Endothelial cell (in vitro differentiated cells): ENCODE data around the gene KRTAP7-1. TPM values are rescaled to one million over a fixed set of nuclear protein-coding genes. Genes with fewer than 3 reads are reported as not detected.

Experiments used
- DNase-seq: peaks from one replicate; pipeline ENCODE4 v3.0.0; 2021; ENCODE audit warnings: low spot score
- H3K27ac Mint-ChIP-seq: one replicate; pipeline ENCODE4 v1.8.0; 2021; ENCODE audit warnings: mixed read lengths, inconsistent platforms; ENCODE audit not compliant: unreplicated experiment
- H3K27me3 Mint-ChIP-seq: one replicate; pipeline ENCODE4 v1.8.0; 2021; ENCODE audit warnings: mild to moderate bottlenecking, moderate library complexity, mixed read lengths, inconsistent platforms; ENCODE audit not compliant: unreplicated experiment
- H3K36me3 Mint-ChIP-seq: one replicate; pipeline ENCODE4 v1.8.0; 2021; ENCODE audit warnings: mild to moderate bottlenecking, low read depth, mixed read lengths, inconsistent platforms; ENCODE audit not compliant: unreplicated experiment
- H3K4me1 Mint-ChIP-seq: one replicate; pipeline ENCODE4 v1.8.0; 2021; ENCODE audit warnings: mild to moderate bottlenecking, mixed read lengths, inconsistent platforms; ENCODE audit not compliant: unreplicated experiment
- H3K4me3 Mint-ChIP-seq: one replicate; pipeline ENCODE4 v1.8.0; 2021; ENCODE audit warnings: mild to moderate bottlenecking, mixed read lengths, inconsistent platforms; ENCODE audit not compliant: unreplicated experiment
- H3K9me3 Mint-ChIP-seq: one replicate; pipeline ENCODE4 v1.8.0; 2021; ENCODE audit warnings: mixed read lengths, inconsistent platforms; ENCODE audit not compliant: unreplicated experiment
- total RNA-seq: library from RNA; stranded (reverse); fragmentation: NEBNext Ultra II Directional; extraction: Animal tissue kit (Norgen Biotek cat#: 25700); gene quantifications from one replicate; pipeline ENCODE4 v1.2.1, GENCODE V29; 2021; ENCODE audit not compliant: unreplicated experiment
- TF ChIP-seq, protein P1 (sequence below): fragments of 200-600 bp; sonication (generic); IDR thresholded peaks from one replicate; pipeline ENCODE4 v1.5.0; 2021; ENCODE audit warnings: antibody characterized with exemption; ENCODE audit not compliant: unreplicated experiment

KRTAP7-1 gene
- total RNA-seq, 1 donor from 2014 or later, result not detected

DNA sequence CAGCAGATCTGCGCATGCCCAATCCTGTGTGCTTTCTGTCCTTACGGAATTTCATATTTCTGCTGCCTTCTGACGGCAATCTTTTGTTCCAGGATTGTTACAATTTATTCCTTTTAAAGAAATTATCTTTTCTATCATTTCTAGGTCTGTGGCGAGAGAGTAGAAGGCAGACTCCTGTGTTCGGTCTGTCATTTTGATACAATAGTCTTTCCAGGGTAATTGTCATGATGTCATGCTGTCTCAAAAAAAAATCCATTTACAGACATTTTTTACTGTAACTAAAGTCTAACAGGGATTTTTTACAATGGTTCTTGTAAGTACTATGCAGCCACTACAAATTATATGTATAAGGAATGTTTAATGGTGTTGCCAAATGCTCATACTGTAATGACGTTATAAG, 9.0 kb upstream of the KRTAP7-1 start:
- H3K9me3 Mint-ChIP-seq, result no peaks in the 10 kb centered on the region
- TF ChIP-seq, protein P1, sequence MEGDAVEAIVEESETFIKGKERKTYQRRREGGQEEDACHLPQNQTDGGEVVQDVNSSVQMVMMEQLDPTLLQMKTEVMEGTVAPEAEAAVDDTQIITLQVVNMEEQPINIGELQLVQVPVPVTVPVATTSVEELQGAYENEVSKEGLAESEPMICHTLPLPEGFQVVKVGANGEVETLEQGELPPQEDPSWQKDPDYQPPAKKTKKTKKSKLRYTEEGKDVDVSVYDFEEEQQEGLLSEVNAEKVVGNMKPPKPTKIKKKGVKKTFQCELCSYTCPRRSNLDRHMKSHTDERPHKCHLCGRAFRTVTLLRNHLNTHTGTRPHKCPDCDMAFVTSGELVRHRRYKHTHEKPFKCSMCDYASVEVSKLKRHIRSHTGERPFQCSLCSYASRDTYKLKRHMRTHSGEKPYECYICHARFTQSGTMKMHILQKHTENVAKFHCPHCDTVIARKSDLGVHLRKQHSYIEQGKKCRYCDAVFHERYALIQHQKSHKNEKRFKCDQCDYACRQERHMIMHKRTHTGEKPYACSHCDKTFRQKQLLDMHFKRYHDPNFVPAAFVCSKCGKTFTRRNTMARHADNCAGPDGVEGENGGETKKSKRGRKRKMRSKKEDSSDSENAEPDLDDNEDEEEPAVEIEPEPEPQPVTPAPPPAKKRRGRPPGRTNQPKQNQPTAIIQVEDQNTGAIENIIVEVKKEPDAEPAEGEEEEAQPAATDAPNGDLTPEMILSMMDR, result no peak
- H3K36me3 Mint-ChIP-seq, result no peaks in the 10 kb centered on the region
- peaks cover 2% of the 10 kb centered on the region for H3K4me1 Mint-ChIP-seq
- DNase-seq, result no peak
- no peaks in the 10 kb centered on the region for H3K27me3 Mint-ChIP-seq
- H3K4me3 Mint-ChIP-seq, result no peak overlapping the region
- H3K27ac Mint-ChIP-seq, result no peak overlapping the region

DNA sequence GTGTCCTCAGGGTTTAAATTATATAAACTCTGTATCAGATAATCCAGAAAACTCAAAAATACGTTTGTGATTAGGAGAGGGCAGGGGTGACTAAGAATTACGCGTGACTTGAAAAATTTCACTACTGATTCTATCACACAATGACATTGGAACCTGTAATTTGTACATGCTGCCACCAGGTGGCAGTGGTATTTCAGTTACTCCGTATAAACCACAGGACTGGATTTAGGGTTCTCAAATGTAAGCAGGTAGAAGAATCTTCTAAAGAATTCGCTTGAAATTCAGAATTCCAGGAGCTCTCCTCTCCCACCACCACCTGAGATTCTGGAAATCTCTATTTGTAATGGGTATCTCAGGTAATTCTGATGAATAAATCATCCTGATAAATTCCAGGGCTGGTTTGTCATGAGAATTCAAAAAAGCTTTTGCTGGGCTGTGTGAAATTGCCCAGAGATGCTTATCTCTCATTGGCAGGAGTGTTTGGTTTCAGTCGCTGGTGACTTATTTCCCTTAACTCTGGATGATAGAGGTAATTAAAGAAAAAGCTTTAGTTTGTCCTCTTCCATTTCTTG, 1.7 kb upstream of the KRTAP7-1 start:
- TF ChIP-seq, protein P1, result peak; percentile 99
- no peaks in the 10 kb centered on the region for H3K4me1 Mint-ChIP-seq
- no peak overlapping the region for H3K4me3 Mint-ChIP-seq
- no peaks in the 10 kb centered on the region for H3K36me3 Mint-ChIP-seq
- H3K9me3 Mint-ChIP-seq, result no peaks in the 10 kb centered on the region
- peak; percentile 28 for DNase-seq
- H3K27me3 Mint-ChIP-seq, result no peaks in the 10 kb centered on the region
- no peak overlapping the region for H3K27ac Mint-ChIP-seq

- Mint-ChIP-seq H3K4me1 (peaks cover 5% of the 10 kb centered on the region), H3K4me3 (no peak overlapping the region), H3K36me3 (no peaks in the 10 kb centered on the region), H3K27me3 (peaks cover 2% of the 10 kb centered on the region), H3K27ac (no peak overlapping the region), H3K9me3 (no peaks in the 10 kb centered on the region)
- no peak for DNase-seq
- TF ChIP-seq, protein P1, result no peak
These were observed 10.5 kb downstream of the KRTAP7-1 start for GRCh38 chr21:30818837-30819610.

GRCh38 chr21:30813174-30813573, 16.4 kb downstream of the KRTAP7-1 start, which contains the start of gene KRTAP8-1:
TSS of gene KRTAP8-1 (minus strand) at chr21:30813274. CDS start at chr21:30813220, 54 bp downstream.
- DNase-seq, result no peak
- TF ChIP-seq, protein P1, result no peak
- Mint-ChIP-seq H3K36me3 (no peaks in the 10 kb centered on the region), H3K4me3 (no peak within 1 kb of the TSS), H3K9me3 (no peaks in the 10 kb centered on the region), H3K4me1 (peaks cover 5% of the 10 kb centered on the region), H3K27ac (no peak within 1 kb of the TSS), H3K27me3 (no peaks in the 10 kb centered on the region)

DNA sequence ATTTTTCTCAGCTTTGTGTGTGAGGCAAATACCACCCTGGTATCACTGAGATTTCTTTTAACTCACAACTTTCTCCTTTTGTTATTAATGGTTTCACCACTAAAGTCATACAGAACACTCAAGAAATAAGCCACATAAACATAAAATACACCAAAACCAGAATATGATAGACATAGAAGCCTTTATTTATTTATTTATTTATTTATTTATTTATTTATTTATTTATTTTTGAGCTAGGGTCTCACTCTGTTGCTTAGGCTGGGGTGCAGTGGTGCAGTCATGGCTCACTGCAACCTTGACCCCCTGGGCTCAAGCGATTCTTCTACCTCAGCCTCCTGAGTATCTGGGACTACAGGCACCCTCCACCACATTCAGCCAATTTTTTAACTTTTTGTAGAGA, 29.0 kb downstream of the KRTAP7-1 start:
- TF ChIP-seq, protein P1, result no peak
- no peaks in the 10 kb centered on the region for H3K9me3 Mint-ChIP-seq
- H3K4me1 Mint-ChIP-seq, result no peaks in the 10 kb centered on the region
- H3K27ac Mint-ChIP-seq, result no peak overlapping the region
- no peaks in the 10 kb centered on the region for H3K36me3 Mint-ChIP-seq
- no peak overlapping the region for H3K4me3 Mint-ChIP-seq
- DNase-seq, result no peak
- H3K27me3 Mint-ChIP-seq, result peaks cover 1% of the 10 kb centered on the region
